HG03571 (cell line): ENCODE data around the gene COL4A1.
"Not testable (repeated sequence)": the region's sequence is repeated elsewhere in the genome, so short reads cannot be mapped to it uniquely, and the experiment has no call there.

Experiments
- ATAC-seq: cut with Tn5 transposase; IDR thresholded peaks from one replicate; pipeline ENCODE4 v1.9.1; 2021; ENCODE audit not compliant: unreplicated experiment

Gene COL4A1

DNA sequence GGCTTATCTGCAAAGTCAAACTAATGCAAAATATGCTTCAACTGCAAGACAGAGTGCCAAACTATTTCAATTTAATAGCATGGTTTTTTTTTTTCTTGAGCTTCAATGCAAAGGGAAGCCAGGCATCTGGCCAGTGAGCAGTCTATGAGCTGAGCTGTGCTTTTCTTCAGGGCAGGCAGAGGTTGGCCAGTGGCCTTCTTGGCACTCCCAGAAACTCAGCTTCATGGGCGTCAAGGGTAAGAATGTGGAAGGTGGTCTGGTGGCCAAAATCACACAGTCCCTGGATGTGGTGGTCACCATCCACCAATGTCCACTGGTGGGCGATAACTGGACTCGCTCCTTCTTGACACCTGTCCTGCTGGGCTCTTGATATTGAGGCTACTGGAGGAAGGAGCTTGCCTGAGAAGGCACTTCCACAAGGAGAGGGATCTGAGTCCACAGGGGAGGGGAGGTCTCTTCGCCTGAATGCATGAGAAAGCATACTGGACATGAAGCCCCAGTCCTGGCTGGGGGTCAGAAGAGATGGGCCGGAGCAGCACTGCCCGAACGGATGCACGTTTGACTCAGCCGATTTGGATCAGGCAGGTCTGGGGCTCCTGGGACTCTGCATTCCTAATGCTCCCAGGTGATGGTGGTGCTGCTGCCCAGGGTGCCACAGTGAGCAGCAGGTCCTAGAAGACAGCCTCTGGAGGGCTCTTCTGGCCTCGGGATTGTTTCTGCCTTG, 17.2 kb upstream of the COL4A1 start:
- no peak for ATAC-seq

DNA sequence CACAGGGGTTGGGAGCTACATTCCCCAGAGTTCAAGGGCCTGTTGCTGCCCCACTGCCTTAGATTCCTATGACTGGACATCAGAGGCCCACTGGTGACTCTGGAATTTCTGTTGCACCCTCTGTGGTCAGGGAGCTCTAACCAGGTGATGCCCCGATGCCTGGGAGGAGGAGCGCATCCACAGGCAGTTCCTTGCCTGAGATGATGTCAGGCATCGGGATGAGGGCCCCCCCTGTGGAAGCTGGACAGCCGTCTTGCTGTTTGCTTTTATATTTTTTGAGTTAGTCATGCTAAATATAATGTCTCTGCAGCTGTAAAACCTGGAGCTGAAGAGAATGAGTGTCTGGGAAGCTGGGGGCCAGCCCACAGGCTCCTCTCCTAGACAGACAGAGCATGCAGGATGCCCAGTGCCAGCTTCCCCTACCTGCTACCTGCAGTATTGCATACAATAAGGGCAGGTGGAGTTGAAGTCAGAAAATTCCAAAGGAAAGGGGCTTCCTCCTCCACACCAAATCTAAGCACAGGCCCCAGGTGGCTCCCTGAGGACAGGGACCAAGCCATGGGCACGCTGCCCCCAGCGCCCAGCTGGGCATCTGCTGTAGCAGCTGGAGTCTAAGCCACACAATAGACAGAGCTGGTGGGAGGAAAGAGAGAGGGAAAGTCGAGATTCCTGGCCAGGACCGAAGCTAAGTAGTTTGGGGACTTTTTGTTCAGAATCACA, 16.4 kb upstream of the COL4A1 start:
- no peak for ATAC-seq

DNA sequence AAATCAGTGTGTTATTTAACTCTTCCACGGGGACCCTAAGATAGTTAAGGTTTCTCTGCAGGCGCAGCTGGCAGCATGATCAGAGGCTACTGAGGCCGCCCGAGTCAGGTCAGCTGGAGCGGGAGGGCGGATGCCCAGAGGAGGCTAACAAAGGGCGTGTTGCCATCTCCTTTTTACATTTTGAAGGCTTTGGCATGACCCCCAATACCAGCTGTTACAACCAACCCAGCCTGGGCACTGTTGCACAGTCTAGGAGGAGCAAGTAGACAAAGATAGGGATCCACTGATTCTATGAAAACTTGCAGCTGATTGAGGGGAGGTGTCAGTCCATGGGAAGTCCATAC, 15.8 kb upstream of the COL4A1 start:
- ATAC-seq, result no peak

DNA sequence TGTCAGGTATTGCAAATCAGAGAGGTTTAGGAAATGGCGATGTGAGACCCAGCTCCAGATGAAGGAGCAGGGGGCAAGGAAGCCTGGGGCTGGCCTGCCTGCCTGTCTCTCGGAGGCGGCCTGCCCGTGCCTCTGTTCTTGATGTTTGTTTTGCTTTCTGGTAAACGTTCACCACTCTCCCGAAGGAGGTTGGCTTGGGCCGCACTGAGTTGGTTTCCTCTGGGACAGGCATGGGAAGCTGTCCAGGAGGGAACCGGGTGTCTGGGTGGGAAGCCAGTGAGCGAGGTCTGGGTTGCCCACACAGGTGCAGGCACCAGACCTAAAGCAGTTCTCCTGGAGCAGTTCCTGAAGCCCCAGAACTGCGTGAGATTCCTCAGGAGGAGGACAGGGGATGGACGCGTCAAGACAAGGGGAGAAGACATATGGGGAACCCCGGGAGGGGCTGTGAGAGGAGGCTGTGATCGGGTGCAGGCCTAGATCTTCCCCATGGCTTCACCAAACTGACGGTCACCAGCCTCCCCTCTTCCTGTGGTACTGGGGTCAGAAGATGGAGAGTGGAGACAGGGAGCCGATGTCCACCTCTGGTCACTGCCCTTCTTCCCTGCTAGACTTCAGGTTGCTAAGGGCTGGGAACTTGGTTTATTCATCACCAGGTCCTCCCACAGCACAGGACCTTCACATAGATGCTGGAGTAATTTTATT, 15.3 kb upstream of the COL4A1 start:
- no peak for ATAC-seq

DNA sequence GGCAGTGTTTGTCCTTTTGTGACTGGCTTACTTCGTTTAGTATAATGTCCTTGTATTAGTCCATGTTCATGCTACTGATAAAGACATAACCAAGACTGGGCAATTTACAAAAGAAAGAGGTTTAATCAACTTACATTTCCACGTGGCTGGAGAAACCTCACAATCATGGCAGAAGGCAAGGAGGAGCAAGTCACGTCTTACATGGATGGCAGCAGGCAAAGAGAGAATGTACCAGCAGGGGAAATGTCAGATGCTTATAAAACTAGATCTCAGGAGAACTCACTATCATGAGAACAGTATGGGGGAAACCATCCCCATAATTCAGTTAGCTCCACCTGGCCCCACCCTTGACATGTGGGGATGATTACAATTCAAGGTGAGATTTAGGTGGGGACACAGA, 14.6 kb upstream of the COL4A1 start:
- not testable (repeated sequence) for ATAC-seq

DNA sequence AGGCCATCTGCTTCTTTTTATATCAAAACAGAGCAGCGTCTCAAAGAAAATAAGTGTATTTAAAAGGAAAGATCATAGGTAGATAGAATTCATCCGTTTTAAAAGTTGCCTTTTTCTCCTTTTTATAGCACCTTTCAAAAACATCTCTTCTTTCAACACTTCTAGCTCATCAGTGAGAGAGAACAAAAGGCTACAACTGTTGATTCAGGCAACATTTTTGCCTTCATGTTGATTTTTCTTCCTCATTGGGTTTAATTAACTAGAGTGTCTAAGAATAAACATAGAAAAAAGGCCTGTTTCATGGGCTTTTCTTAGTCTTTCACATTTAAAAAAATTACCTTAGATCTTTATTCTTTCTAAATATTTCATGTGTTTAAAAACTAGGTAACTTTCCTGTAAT, 13.7 kb upstream of the COL4A1 start:
- ATAC-seq, result no peak

DNA sequence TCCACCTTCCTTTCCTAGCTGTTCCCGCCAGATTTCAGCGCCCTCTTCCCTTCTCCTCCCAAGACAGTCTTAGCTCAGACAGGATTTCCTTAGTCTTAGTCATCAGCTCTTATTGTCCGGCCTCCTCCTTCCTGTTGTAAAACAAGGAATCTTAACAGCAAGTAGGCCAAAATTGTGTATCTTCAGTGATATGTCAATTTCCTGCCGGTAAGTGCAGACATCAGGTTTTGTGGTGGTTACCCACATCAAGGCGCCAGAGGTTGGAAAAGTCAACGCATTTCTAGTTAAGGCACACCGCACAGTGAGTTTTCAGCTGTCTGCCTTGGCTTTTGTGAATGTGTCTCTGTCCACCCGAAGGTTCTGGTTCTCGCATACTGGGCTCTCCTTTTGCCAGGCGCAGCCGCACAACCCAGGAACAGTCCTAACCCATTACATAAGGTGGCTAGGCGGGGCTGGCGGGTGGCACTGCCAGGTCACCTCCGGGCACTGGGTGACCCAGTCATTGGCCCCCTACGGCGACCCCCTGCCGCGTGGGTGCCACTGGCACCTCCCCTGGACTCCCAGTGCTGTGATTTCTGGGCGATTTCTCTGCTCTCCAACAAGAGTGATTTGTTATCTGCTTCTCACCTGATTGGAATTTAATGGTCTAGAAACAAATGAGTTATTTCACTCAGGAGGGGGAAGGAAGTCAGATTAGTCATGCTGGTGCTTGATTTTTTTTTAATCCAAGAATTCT, 13.0 kb upstream of the COL4A1 start:
- no peak for ATAC-seq

DNA sequence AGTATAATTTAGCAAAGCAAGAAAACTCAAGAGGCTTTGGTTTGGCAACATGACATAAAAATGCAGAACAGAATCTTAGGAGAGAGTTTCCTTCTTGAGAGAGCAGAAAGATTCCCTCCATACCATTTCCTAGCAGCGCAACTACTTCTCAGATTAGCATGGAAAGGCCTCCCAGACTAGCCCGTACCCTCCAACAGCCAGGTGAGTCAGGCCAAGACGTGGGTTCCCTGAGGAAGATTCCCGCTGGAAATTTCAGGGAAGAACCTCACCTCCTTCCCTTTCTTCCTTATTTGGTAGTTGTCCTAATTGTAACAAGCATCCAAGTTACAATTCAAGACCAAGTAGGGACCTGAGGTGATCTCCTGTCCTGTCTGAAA, 12.4 kb upstream of the COL4A1 start:
- no peak for ATAC-seq

DNA sequence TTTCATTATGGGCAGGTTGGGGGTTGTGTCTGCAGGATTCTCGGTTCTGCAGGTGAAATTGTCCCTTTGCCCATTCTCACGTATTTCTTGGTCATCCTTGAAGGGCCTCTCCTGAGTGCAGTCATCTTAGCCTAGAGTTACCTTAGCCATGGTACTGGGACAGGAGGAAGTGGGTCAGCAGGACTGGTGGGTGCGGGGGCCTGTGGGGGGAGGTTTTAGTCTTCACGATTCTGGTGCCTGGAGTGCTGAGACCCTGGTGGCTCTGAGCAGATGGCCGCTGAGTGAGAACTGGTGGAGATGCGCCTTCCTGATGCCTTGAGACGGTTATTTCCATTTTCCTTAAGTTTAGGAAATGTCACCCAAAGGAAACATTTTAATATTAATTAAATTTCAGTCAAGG, 12.0 kb upstream of the COL4A1 start:
- no peak for ATAC-seq

DNA sequence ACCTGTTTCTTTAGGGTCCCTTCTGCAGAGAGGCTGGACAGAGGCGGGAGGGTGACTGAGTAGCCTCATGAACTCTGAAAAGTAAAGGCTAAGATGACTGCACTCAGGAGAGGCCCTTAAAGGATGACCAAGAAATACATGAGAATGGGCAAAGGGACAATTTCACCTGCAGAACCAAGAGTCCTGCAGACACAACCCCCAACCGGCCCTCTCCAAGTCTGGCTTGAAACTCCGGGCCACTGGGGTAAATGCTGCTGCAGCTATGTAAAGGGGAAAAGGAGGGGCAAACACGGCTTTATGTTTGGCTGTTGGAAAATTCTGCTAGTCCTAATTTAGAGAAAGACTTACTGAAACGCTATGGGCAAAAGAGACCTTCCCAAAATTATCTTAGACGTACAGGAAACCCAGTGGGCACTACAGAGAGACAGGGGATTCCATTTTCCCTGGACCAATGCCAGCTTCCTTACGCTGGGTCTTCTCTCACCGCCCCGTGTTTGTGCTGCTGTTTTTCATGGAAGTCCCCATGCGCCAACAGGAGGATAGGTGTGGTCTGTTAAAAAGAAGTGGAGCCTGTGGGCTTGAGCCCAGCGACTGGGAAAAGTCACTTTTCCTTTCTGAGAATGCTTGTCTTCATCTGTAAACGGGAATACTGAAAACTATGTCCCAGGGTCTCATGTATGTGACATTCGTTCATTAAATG, 10.7 kb upstream of the COL4A1 start:
- no peak for ATAC-seq

DNA sequence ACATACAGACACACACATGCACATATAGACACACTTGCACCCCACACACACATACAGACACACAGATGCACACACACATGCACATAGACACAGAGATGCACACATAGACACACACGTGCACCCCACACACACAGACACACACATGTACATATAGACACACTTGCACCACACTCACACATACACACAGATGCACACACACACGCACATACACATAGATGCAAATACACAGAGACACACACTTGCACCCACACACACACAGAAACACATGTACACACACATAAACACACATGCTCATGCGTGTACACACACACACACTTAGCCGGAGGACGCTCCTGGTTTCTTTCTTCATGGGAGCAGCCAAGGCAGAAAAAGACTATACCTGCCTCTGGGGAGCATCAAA, 10.1 kb upstream of the COL4A1 start:
- ATAC-seq, result no peak

DNA sequence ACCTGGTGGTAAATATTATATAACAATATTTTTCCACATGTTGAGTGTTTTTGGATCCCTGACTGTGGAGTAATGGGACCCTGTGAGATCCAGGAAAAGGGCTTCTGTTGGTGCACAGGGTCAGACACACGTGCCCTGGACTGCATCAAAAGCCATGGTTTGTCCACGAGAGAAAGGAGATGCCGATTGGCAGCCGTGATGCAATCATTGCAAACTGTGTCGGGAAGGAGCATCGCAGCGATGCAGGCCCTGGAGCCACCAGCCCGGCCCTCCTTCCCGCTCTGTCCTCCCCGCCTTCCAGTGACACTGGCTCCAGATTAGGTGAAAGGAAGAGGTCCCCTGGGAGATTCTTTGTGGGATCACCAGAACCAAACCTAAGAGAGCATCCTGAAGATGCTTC, 9.2 kb upstream of the COL4A1 start:
- no peak for ATAC-seq

DNA sequence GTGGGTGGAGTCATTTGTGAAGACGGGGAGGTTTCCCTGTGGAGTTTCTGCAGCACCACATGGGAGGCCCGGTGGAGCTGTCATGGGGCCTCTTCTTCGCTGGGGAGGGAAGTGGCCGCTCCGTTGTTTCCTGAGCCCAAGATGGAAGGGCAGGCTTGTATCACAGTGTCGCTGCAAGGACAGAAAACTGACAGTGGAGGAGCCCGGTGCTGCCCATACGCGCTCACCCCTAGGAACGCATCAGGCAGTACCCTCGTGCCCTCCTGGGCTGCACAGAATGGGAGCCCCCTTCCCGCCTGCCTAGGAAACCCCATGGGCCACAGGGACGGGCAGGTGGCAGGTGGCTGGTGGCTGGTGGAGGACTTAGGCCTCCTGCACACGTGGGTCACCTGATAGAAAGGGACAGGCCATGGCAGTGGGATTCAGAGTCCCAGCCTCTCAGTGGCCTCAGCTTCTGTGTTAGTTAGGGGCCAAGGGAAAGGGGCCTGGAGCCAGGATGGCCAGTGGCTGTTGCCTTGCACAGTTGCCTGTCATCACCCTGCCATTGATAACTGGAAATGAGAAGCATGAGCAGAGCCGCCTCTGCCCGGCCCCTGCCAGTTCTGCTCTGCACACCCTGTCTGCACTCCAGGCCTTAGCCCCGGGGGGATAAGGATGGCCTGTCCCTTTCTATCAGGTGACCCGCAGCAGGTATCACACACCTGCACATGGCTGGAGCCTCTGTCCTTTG, 7.7 kb upstream of the COL4A1 start:
- ATAC-seq, result no peak

DNA sequence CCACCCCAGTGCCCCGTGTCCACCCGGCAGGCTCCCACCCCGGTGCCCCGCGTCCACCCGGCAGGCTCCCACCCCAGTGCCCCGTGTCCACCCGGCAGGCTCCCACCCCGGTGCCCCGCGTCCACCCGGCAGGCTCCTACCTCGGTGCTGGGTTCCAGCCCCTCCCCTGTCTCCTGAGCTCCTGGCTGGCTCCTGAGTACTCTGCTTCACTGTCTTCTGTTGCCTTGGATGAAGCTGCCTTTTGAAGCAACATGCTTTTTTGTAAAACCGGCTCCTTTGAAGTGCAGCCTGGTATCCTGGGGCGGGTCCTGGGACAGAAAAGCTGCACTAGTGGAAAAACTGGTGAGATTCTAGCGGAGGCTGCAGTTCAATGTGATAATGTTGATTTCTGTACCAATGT, 6.8 kb upstream of the COL4A1 start:
- ATAC-seq, result not testable (repeated sequence)

DNA sequence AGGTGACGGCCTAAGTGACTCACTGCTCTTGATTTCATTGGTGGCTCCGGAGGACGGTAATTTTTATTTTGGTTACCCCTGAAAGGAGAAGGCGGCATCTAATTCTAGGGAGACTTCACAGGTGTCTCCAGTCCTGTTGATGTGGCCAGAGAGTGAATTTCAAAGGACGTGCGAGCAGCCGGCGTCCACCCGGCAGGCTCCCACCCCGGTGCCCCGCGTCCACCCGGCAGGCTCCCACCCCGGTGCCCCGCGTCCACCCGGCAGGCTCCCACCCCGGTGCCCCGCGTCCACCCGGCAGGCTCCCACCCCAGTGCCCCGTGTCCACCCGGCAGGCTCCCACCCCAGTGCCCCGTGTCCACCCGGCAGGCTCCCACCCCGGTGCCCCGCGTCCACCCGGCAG, 6.3 kb upstream of the COL4A1 start:
- not testable (repeated sequence) for ATAC-seq

DNA sequence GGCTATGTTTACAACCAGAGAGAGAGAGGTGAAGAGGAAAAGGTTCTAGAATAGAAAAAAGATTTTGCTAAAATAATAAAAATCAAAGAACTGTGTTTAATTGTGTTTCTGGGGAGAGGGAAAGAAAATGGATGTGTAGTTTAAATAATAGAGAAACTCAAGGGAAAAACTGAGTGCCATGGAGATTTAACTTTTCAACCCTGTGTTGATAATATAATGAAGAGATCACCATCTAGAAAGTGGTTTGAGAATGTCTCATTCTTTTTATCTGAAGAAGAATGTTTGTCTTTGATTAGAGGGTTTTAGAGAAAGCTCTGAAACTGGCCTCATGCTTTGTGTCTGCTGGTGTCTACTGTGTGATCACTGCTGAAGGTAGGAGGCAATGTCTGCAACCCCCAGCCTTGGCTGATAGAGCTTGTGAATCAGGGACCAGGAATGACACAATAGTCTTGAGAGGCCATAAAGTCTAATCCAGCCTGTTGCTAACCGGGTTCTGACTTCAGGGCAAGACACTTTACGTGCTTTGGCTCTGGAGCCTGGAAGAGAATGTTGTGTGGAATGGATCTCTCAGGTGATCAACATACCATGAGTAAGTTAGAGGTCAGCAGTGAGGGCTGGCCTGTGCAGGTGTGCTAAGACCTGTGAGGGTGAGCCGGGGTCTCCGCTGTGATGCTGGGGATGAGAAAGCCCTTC, 5.5 kb upstream of the COL4A1 start:
- ATAC-seq, result no peak

DNA sequence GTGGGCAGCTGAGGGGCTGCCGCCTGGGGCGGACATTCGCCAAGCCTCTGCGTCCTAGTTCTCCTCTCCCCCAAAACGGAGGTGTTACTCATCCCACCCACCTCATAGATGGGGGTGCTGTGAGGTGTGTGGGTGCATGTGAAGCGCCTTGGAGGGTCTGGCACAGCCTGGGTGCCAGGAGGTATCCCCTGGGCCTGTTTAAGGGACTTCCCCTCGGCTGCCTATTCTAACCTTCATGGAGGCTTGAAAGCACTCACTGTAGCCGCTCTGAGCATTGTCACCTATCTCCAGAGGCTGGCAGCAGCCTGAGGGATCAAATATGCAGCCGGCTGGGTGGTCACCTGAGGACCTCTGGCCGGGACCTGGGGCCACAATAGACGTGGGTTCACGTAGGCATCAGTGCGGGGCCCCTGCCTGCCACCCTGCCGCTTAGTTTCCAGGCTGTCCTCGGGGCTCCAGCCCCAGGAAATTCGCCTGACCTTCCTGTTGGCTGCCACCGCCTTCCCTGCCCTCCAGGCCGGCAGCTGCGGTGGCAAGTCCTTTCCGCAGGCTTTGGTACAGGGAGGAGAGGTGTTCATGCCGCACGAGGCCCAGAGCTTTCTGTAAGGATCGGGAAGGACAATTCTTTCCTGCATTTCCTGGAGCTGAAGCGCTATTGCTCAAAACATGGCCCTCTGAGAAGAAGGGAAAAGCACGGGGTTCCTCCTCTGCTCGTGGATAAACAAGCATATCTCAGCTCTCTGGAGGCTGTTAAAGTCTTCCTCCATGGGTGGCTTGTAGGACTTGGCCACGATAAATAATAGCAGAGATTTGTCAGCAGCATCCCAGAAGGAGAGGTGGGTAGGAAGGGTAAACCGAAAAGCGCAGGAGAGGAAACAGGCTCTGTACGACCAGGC, 4.7 kb upstream of the COL4A1 start:
- no peak for ATAC-seq

DNA sequence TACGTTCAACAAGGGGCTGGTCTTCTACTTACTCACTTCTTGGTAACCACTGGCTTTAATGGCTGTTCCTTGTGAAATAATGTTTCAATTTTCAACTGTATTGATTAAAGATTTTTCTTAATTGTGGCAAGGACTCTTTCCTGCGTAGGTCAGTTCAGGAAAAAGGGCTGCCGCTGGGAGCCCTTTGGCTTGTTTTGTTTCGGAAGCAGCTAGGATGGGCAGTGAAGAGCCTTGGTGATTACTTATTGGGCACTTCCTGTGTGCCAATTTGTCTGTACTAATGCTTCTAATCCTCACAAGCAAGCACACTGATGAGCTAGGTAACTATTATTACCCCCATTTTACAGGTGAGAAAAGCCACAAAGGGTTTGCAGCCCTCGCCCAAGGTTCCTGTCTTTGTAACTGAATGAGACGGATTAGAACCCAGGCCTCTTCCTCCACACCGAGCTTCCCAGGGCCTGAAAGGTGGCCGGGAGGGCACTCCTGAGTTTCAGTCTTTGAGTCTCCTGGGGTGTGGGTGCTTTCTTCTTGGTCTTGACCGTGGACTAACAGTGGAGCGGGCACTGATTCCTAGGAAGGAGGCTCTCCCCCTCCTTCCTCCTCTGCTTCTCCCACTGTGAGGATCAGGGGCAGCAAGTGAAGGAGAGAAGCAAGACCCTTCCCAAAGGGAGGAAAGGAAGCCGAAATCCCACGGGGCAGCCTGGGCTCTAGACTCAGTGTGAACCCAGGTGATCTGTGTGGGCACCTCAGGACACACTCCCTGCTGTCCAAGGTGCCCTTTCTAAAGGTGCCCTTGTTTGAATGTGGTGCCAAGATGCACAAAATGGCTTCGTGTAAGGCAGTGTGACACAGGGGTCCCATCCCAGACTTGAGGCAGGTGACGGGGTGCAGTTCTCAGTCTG, 3.8 kb upstream of the COL4A1 start:
- no peak for ATAC-seq
